GM21528 (cell line): Measurements from ENCODE around the gene JMJD7.

Experiments used
- ATAC-seq: cut with Tn5 transposase; IDR thresholded peaks from one replicate; pipeline ENCODE4 v1.9.1; 2021; ENCODE audit warnings: mild to moderate bottlenecking, moderate library complexity; ENCODE audit not compliant: unreplicated experiment, low FRiP score

JMJD7 gene

DNA sequence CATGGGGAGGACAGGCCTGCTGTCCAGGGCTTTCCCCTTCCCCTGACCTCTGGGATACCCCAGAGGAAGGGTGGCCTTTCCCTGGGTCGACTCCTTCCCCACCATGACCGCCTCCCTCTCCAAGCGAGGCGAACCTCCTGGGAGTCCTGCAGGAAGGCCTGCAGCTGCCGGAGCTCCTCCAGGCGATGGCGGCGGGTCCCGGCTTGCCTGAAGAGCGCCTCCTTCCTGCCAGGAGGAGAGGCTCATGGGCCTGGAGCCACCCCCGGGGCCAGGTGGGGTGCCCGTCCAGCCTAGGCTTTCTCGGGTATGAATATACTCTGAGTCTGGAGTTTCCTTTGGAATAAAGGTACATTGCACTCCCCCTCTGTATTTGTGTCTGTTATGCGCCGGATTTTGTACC lies 30.9 kb downstream of the JMJD7 start:
- no peak for ATAC-seq

DNA sequence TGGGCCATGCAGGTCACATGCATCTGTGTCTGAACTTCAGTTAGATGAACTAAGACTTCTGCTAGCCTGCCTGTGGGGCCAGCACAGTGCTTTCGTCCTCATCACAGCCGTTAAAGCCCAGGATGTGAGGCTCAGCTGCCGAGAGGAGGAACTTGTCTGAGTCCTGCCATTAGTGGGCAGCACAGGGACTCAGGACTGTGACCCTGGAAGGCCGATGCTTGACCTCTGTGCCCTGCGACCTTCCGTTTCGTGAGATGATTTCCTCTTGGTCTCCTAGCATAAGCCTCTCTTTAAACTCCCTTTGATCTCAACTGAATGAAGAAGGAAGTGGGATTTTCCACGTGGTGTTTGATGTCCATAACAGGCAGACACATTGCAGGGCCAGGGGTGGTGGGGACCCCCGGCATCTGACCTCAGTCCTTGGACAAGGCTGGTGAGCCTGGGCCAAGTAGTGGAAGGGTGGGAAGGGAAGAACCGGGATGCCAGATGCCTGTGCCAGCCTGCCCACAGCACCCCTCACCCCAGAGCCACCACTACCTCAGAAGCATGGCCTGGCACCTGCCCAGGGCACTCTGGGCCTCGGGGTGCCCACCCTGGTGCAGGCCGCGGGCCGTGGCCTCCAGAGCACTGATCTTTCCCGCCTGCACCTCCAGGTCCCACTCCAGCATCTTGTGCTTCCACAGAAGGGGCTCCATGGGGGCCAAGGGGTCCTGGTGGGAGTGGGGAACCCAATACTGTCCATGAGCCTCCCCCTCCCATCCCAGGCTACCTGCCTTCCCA lies 32.3 kb downstream of the JMJD7 start:
- no peak for ATAC-seq

DNA sequence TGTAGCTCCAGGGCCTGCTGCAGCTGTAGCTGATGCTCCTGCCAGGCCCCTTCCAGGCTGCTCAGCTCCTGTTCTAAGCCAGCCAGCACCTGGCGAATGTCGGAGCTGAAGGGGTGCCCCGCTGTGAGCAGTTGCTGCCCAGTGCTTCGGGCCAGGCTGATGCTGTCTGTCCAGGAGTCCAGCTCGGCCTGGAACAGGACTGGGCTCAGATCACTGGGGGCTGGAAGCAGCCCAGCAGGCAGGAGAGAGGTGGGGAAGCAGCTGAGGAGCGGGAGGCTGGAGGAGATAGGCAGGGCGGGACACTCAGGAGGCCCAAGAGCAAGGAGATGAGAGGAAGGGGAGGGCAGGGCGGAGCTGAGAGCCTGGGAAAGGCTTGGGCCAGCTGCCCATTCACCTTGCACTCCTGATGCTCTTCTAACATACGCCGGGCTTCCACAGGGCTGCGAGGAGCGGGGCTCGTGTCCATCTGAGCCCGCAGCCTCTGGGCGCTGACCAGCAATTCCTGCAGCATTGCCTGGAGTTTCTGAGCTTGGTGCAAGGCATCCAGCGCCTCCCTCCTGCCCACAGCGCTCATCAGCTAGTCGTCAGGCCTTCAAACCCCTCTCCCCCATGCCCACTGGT lies 34.0 kb downstream of the JMJD7 start:
- ATAC-seq, result no peak

DNA sequence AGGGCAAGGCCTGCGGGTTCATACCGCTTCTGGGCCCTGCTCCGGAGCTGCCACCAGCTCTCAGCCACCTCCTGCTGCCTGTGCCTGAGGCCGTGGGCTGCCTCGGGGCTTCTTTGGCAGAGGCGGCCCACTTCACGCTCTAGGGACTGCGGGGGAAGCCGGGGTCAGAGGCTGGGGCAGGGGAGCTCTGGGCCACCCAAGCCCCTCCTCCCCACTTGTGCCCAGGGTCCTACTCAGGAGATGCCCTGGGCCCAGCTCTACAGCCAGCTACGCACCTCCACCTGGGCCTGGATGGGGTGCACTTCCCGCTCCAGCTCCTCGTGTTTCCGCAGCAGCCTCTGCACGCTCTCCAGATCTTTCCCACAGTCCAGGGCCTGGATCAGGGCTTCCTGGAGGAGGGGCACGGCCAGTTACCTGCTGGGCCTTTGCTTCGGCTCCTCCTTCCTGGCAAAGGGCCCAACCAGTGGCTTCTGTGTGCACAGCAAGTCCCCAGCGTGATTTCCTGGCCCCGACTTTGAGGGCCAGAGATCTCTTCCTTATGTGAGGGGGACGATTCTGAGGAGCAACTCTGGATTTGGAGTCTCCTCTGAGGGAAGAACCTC lies 34.7 kb downstream of the JMJD7 start:
- ATAC-seq, result no peak

DNA sequence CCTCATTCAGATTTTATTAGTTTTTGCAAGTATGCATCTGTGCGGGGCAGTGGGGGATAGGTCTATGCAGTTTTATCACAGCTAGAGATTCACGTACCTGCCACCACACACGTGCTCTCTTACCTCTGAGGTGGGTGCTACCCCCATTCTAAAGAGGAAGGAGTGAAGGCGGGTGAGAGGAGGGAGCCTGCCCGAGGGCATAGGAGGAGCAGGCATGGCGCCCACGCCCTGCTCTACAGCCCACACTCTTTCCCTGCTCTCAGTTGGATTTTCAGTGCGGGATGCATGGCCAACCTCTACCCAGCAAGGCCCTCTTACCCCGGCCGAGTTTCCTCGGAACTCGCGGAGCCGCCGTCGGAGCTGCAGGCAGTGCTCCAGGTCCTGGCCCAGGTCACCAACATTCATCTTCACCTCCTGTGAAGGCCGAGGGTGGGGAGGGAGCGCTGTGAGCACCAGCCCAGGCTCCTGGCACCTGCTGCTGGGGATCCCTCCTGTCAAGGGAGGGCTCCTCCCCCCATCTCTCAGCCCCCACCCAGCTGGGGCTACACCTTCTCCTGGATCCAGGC lies 37.7 kb downstream of the JMJD7 start:
- no peak for ATAC-seq

DNA sequence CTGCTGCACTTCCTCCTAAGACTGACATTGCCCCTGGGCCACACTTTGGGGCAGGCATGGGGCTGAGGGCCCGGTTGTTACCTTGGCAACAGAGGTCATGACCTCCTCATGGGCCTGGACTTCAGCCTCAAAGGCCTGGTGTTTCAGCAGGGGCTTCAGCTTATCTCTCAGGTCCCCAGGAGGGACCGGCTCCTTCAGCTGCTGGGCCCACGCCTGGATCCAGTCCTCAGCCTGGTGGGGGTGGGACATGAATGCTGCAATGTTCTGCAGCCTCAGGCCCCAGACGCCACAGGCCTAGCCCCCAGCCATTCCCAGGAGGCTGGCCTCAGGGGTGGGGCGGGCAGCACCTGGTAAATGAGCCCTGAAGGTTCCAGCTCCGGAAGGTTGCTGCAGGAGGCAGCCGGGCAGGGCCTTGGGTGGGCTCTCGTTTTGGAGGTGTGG lies 38.4 kb downstream of the JMJD7 start:
- ATAC-seq, result no peak

DNA sequence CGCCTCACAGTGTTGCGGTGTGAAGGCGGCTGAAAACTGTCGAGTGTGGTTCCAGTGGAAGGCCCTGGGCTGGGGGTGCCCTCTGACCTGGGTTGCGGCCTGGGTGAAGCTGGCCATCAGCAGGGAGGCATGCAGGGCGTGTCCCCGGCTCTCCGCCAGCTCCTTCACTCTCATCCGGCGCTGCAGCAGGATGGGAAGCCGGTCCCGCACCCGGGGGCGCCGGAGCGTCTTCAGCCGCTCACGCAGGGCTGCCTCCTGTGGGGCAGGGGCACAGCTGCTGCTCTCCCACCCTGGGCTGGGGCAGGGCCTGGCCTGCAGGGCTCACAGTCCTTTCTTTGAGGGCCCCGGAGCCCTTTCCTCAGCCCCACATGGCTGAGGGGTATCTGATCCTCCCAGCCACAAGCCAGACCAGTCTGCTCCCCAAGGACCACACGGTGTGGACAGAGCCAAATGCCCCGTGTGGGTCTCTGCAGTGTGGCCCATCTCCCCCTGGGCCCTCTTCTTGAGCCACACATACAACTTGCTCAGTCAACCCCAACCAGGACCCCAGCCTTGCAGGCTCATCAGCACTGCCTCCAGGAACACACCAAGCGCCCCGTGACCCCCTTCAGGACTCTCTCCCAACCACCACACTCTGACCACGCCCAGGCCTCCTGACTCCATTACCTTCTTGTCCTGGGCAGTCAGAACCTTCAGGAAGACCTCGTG lies 39.1 kb downstream of the JMJD7 start:
- ATAC-seq, result no peak

DNA sequence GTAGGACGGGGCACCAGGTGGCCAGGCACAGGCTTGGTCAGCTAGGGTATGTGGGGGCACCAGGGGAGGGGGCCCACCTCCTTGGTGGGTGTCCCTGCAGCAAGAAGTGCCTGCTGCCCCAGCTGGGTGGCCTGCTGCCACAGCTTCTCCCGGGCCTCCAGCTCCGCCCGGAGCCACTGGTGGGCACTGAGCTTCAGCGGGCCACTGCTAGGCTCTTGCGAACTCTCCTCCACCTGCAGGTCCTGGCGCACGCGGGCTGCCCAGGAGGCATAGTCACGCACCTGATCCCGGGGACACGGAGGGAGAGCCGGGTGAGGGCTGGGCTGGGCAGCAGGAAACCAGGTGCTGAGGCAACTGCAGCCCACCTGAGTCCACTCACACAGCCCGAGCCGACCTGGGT lies 40.4 kb downstream of the JMJD7 start:
- no peak for ATAC-seq

DNA sequence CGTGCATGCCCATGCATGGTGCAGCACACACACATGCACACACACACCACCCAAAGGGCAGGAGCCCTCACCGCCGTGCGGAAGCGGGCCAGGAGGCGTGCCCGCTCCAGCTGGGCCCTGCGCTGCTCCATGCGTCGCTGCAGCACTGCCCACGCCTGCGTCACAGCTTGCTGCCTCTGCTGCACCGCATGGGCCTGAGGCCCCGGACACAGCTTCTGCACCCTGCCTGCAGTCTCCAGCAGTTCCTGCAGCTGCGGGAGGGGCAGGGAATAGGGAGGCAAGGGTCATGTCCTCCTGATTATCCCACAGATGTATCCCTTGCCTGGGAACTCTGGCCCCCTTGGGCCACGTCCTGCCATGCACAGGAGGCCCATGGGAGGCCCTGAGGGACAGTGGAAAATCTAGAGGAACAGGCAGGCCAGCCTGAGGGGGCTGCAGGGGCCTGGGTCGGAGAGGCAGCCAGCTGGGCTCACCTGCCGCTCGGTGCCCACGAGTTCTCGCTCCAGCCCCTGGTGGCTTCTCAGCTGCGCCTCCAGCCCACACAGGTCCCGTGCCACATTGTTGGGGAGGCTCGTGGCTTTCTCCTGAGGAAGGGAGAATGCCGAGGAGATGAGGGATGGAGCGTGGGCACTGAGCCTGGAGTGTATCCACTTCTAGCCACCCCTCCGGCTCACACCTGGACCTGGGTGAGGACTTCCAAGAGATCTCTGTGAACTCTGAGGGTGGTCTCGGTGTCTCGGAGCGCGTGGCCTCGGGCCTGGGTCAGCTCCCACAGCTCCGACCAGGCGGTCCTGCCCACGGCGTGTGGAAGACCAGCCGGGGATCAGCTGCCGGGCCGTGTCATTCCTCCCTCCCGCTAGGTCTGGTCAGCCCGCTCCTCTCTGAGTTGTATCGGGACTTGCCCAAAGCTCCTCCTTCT lies 42.1 kb downstream of the JMJD7 start:
- ATAC-seq, result no peak

DNA sequence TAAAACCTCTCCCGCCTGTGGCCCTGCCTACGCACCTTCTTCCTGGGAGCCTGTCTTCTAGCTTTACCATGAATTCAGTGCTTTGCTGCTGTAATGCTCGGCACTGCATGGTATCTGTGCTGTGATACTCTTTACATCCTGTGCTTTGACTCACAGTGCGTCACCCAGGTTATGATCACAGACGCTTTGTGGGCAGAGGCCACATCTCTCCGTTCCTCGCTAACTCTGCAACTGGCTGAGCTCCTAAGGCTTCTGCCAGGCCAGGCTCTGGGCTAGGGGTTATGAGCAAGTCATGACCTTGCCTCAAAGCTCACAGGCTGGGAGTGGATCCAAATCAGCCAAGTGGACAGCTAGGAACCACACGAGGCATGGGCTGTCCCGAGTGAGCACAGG lies 42.8 kb downstream of the JMJD7 start:
- ATAC-seq, result no peak

DNA sequence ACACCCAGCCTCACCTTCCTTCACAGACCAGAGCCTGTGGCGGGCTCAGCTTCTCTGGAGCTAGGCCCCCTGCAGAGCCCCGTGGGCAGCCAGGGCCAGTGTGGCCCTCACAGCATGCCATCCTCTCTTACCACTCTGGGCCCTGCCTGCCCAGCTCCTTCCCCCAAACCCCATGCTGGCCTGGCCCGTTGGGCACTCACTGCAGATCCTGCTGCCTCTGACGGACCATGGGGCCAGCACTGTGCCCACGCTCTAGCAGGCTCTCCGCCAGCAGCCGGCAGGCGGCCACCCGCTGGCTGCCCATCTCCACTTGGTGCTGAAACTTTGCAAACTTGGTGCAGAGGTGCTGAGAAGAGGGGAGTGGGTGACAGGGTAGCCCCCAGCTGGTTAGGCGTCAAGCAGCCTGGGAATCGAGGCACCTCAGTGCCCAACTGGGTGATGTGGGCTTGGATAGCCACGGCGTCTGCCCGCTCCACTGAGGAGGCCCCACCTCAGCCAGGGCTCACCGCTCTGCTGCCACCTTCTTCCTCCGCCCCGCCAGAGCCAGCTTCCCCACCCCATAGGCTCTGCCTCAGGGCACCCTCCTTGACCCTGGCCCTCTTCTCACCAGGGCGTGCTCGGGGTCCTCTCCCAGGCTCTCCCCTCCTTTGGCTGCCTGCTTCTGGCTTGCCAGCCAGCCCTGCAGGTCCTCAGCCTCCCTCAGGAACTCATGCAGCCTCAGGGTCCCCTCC lies 43.4 kb downstream of the JMJD7 start:
- no peak for ATAC-seq

DNA sequence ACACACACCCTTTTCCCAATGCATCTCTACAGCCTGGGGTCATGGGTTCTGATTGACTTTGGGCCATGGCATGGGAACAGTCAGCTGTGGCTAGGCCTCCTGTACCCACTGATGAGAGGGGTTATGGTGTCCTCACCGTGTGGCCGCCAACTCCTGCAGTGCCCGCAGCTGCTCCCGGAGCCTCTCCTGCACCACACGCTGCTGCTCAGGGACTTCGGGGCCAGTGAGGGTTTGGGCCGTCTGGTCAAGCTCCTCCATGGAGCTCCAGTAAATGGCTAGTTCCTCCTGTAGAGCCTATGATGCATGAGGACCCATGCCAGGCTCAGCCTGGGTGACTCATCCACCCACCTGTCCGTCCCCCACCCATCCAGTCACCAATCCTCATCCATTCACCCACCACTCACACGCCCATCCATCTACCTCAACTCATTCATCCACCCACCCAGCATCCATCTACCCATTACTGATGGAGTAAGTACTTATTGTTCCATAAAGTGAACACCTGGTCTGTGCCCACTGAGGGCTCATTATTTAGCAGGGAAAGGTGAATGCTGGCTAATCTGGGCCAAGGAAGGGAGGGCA lies 44.4 kb downstream of the JMJD7 start:
- ATAC-seq, result no peak

DNA sequence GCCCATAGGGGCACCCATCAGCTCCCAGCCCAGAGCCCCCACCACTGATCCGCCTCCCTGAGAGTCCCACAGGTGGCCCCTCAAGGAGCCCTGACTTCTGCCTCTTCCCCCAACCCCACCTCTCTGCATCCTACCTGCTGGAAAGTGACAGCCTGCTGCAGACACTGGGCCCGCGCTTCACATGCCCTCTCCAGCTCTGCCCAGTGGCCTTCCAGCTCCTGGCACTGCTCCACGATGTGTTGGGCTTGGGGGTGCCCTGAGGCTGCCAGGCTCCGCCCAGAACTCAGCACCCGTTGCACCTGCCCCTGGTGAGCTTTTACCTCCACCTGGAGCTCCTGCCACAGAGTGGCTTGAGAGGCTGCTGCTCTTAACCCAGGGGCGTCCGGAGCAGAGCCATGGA lies 45.8 kb downstream of the JMJD7 start:
- no peak for ATAC-seq

DNA sequence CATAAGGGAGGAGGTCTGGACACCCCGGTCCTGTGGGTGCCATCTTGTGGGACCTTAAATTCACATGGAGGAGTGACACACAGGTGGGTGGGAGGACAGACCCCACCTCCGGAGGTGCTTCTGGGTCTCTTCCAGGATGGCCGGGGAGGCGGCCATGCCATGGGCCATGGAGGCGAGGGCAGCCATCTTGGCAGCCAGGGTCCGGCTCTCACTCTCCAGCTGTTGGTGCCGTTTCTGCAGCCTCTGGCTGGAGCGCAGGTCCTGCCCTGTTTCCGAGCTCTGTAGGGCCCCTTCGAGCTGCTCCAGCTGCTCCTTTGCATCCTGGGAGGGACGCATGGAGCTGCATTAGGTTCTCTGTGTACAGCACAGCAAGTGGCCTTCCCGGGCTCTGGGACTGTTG lies 46.8 kb downstream of the JMJD7 start:
- no peak for ATAC-seq

DNA sequence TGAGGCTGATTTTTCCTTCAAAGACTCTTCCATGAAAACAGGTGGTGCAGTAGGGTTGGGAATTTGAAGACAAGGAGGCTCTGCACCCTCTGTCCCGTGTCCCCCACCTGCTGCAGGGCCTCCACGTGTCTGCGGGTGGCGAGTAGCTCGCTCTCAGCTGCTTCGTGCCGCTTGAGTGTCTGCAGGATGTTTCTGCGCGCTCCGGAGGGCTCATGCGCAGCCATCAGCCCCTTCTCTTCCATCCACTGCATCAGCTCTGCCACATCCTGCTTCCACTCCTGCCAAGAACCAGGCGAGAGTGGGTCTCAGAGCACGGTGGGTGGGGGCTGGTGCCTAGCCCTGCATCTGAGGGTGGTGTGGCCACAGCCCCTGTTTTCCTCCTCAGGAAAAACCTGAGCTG lies 48.1 kb downstream of the JMJD7 start:
- no peak for ATAC-seq

DNA sequence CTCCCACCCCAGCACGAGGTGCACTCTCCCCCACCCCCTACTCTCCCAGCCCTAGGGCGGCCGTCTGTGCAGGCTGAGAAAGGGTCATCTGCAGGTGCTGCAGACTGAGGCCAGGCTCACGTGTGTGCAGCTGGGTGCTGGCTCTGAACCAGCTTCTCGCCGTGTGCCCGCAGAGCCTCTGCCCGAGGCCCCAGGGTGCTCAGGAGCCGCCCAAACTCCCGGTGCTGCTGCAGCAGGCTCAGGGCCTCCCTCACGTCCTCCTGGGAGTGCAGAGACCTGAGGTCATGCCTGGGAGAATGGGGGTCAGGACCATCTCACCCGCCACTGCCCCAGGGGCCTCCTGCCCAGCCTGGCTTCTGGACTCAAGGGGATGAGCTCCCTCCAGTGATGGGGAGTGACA lies 48.8 kb downstream of the JMJD7 start:
- ATAC-seq, result no peak

DNA sequence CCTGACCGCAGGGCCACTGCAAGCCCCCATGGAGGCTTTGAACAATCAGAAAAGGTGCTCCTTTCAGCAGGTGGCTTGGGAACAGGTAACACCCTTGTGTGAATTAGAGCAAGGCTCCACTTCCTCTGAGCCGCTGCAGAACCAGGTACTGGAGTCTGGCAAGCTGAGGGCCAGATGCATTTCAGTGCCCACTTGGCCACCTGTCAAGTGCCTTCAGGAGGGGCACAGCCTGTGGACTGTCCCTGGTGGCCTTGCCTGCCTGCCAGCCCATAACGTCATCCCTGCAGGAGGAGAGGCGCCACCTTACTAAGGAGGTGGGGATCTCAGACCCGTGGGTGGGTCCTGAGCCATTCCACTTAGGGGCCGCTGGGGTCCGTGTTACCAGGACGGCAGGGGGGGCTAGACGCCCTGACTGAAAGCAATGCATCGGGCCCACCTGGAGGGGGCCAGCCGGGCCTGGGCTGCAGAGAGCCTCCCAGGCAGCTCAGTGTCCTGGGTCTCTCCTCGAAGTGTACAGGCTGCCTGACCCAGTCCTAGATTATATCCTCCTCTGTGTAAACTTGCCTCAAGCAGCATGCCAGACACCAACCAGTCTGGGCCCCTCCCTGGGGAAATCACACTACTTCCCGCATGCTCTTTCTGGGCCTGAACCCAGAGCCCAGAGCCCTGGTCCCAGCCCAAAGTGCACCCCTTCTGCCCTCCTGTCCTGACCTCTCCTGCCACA lies 49.9 kb downstream of the JMJD7 start:
- ATAC-seq, result no peak

DNA sequence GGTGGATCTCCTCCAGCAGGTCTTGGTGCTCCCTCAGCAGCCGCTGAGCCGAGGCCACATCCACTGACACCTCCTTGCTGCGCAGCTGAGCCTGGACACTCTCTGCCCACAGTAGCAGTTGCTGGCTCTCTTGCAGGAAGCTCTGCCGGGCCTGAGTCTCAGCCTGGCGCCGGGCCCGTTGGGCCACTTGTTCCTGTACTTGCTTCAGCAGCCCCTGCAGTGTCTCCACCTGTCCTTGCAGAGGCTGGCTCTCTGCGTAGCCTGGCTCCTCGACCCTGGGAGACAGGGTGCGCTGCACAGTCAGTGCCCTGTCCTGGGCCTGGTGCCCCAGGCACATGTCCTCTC lies 50.4 kb downstream of the JMJD7 start:
- no peak for ATAC-seq
